Calu3 (cell line): ENCODE measurements around the gene LRRFIP2. TPM values are rescaled to one million over a fixed set of nuclear protein-coding genes. Genes with fewer than 3 reads are reported as not detected.

Experiments used
- BruUV-seq: library from RNA; stranded (reverse); fragments of 400-500 nt; replicated peaks from 2 replicates; lab custom pipeline; 2021; lab: Mats Ljungman, UMichigan
- CTCF ChIA-PET: fragments of 300-600 bp; sonication (Branson Sonifier 250); formaldehyde crosslinking; loops from one replicate; lab custom pipeline; 2022; ENCODE audit warnings: antibody characterized with exemption; lab: Charles Lee
- DNase-seq: peaks from one replicate; pipeline ENCODE4 v3.0.0; 2022
- H3K27ac Mint-ChIP-seq: one replicate; pipeline ENCODE4 v1.8.0; 2022; ENCODE audit warnings: mixed read lengths; ENCODE audit not compliant: unreplicated experiment
- H3K27me3 Mint-ChIP-seq: one replicate; pipeline ENCODE4 v1.8.0; 2022; ENCODE audit warnings: mixed read lengths; ENCODE audit not compliant: unreplicated experiment
- H3K36me3 Mint-ChIP-seq: one replicate; pipeline ENCODE4 v1.8.0; 2022; ENCODE audit warnings: mild to moderate bottlenecking, moderate library complexity, mixed read lengths; ENCODE audit not compliant: insufficient read depth, unreplicated experiment
- H3K4me1 Mint-ChIP-seq: one replicate; pipeline ENCODE4 v1.8.0; 2022; ENCODE audit warnings: mild to moderate bottlenecking, low read depth, mixed read lengths; ENCODE audit not compliant: unreplicated experiment
- H3K4me3 Mint-ChIP-seq: one replicate; pipeline ENCODE4 v1.8.0; 2022; ENCODE audit warnings: mild to moderate bottlenecking, low read depth, moderate library complexity, mixed read lengths; ENCODE audit not compliant: unreplicated experiment
- H3K9me3 Mint-ChIP-seq: one replicate; pipeline ENCODE4 v1.8.0; 2022; ENCODE audit warnings: low read depth, mixed read lengths; ENCODE audit not compliant: unreplicated experiment
- intact Hi-C: fragments of 100-400 bp; cut with micrococcal nuclease; formaldehyde crosslinking; loops from one replicate; pipeline ENCODE4 v1.10.0; 2022; ENCODE audit not compliant: unreplicated experiment
- total RNA-seq: library from RNA; stranded (reverse); gene quantifications from 2 replicates; pipeline ENCODE4 v1.2.3, GENCODE V29; 2022
- TF ChIP-seq, protein P1 (sequence below): fragments of 200-600 bp; IDR thresholded peaks from one replicate; pipeline ENCODE4 v1.8.0; 2022; ENCODE audit warnings: antibody characterized with exemption; ENCODE audit not compliant: unreplicated experiment

LRRFIP2 gene
- total RNA-seq, 1 experiment from 2014 or later = 38.8 TPM

DNA sequence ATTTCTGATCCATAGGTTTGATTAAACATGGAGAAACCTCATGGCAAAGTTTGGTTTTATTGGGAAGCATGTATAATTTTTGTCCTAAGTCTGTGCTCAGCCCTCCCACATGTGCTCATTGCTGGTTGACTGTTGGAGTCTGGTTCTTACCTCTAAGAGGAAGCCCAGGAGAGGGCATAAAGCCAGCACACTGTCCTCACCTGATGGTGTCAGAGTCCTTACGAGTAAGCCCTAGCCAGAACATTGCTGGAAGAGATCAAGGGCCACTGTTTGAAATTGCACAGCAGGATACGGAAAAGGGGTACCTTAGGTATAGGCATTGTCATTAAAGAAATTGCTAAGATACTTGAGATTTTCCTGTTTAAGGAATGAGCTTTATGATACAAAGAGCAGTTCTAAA lies 159.8 kb downstream of the LRRFIP2 start:
- intact Hi-C loops = no loop called here
- CTCF ChIA-PET = interaction anchor here (0.6 kb wide), 1 partner anchor 175 kb away, joined by 4 read pairs; no protein-coding TSS in a partner anchor
- Mint-ChIP-seq H3K36me3 (peaks cover 40% of the 10 kb centered on the region), H3K4me1 (no peaks in the 10 kb centered on the region), H3K4me3 (no peak overlapping the region), H3K9me3 (no peaks in the 10 kb centered on the region), H3K27me3 (no peaks in the 10 kb centered on the region), H3K27ac (no peak overlapping the region)
- no TSS peak for BruUV-seq
- TF ChIP-seq, protein P1, sequence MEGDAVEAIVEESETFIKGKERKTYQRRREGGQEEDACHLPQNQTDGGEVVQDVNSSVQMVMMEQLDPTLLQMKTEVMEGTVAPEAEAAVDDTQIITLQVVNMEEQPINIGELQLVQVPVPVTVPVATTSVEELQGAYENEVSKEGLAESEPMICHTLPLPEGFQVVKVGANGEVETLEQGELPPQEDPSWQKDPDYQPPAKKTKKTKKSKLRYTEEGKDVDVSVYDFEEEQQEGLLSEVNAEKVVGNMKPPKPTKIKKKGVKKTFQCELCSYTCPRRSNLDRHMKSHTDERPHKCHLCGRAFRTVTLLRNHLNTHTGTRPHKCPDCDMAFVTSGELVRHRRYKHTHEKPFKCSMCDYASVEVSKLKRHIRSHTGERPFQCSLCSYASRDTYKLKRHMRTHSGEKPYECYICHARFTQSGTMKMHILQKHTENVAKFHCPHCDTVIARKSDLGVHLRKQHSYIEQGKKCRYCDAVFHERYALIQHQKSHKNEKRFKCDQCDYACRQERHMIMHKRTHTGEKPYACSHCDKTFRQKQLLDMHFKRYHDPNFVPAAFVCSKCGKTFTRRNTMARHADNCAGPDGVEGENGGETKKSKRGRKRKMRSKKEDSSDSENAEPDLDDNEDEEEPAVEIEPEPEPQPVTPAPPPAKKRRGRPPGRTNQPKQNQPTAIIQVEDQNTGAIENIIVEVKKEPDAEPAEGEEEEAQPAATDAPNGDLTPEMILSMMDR = no peak
- DNase-seq = no peak

Other genes with a start within 250 kb of the LRRFIP2 start
- 10.3 and 21.5 TPM in 2 replicates for gene TRANK1, start 229.5 kb downstream of the LRRFIP2 start, total RNA-seq
- gene EPM2AIP1, start 181.5 kb downstream of the LRRFIP2 start, total RNA-seq = 13.2 and 15.6 TPM in 2 replicates
- 30.1 and 32.8 TPM in 2 replicates for gene MLH1, start 181.1 kb downstream of the LRRFIP2 start, total RNA-seq
- gene GOLGA4, start 68.7 kb upstream of the LRRFIP2 start, total RNA-seq = 63.1 and 76.8 TPM in 2 replicates